NCI-H2107 treated with DMSO at 0.1 percent for 48 hours (cell line): ENCODE results near the gene NDFIP1.

ENCODE experiments used
- DNase-seq: peaks from one replicate; lab custom pipeline; 2025; ENCODE audit not compliant: unreplicated experiment; lab: John Stamatoyannopoulos, UW

NDFIP1 gene

GRCh38 chr5:142117579-142118151 is 9.1 kb downstream of the NDFIP1 start:
- no peak for DNase-seq

GRCh38 chr5:142118155-142118686 is 9.6 kb downstream of the NDFIP1 start:
- no peak for DNase-seq

GRCh38 chr5:142119051-142119625 is 10.6 kb downstream of the NDFIP1 start:
- DNase-seq = no peak

- DNase-seq = no peak
Observed at GRCh38 chr5:142120247-142120935, 11.8 kb downstream of the NDFIP1 start.

GRCh38 chr5:142122121-142122520 is 13.5 kb downstream of the NDFIP1 start:
- DNase-seq = no peak

GRCh38 chr5:142125378-142125777 is 16.8 kb downstream of the NDFIP1 start:
- DNase-seq = no peak

- no peak for DNase-seq
Observed at GRCh38 chr5:142125963-142126362, 17.4 kb downstream of the NDFIP1 start.

- no peak for DNase-seq
Observed at GRCh38 chr5:142128675-142129208, 20.2 kb downstream of the NDFIP1 start.

GRCh38 chr5:142129446-142130066 is 21.0 kb downstream of the NDFIP1 start:
- no peak for DNase-seq

- no peak for DNase-seq
Observed at GRCh38 chr5:142131394-142131793, 22.8 kb downstream of the NDFIP1 start.

GRCh38 chr5:142132916-142133315 is 24.3 kb downstream of the NDFIP1 start:
- no peak for DNase-seq

- DNase-seq = no peak
Observed at GRCh38 chr5:142133330-142134206, 25.0 kb downstream of the NDFIP1 start.

- no peak for DNase-seq
Observed at GRCh38 chr5:142134331-142135010, 25.9 kb downstream of the NDFIP1 start.

- DNase-seq = no peak
Observed at GRCh38 chr5:142141463-142141862, 32.9 kb downstream of the NDFIP1 start.

GRCh38 chr5:142143878-142144277 is 35.3 kb downstream of the NDFIP1 start:
- no peak for DNase-seq

GRCh38 chr5:142145106-142145900 is 36.7 kb downstream of the NDFIP1 start:
- DNase-seq = no peak

- no peak for DNase-seq
Observed at GRCh38 chr5:142149363-142149762, 40.8 kb downstream of the NDFIP1 start.

GRCh38 chr5:142150431-142150830 is 41.9 kb downstream of the NDFIP1 start:
- DNase-seq = no peak
